Type B pancreatic cell (in vitro differentiated cells): ENCODE results near the gene PHYKPL. TPM values are rescaled to one million over a fixed set of nuclear protein-coding genes. Genes with fewer than 3 reads are reported as not detected.

Source experiments
- DNase-seq: peaks from one replicate; pipeline ENCODE4 v3.0.0; 2021; ENCODE audit warnings: mixed read lengths; ENCODE audit not compliant: unreplicated experiment; ENCODE audit errors: extremely low spot score
- H3K27ac Mint-ChIP-seq: 2 replicates; pipeline ENCODE4 v1.8.0; 2021; ENCODE audit warnings: mild to moderate bottlenecking, mixed read lengths
- H3K27me3 Mint-ChIP-seq: 2 replicates; pipeline ENCODE4 v1.8.0; 2021; ENCODE audit warnings: mixed read lengths
- H3K36me3 Mint-ChIP-seq: 2 replicates; pipeline ENCODE4 v1.8.0; 2021; ENCODE audit warnings: mixed read lengths
- H3K4me1 Mint-ChIP-seq: one replicate; pipeline ENCODE4 v1.8.0; 2021; ENCODE audit warnings: mixed read lengths; ENCODE audit not compliant: unreplicated experiment
- H3K4me3 Mint-ChIP-seq: 2 replicates; pipeline ENCODE4 v1.8.0; 2021; ENCODE audit warnings: mild to moderate bottlenecking, mixed read lengths
- H3K9me3 Mint-ChIP-seq: 2 replicates; pipeline ENCODE4 v1.8.0; 2021; ENCODE audit warnings: mixed read lengths
- CTCF ChIP-seq: fragments of 200-600 bp; sonication (generic); conservative IDR thresholded peaks from 2 replicates; pipeline ENCODE4 v1.5.0; 2021; ENCODE audit warnings: antibody characterized with exemption, mild to moderate bottlenecking
- total RNA-seq: library from RNA; stranded (reverse); gene quantifications from 2 replicates; pipeline ENCODE4 v1.2.1, GENCODE V29; 2021; ENCODE audit warnings: low replicate concordance

The PHYKPL gene
- total RNA-seq, 1 donor from 2014 or later, result 76.2 TPM

- Mint-ChIP-seq H3K36me3 (no peaks in the 10 kb centered on the region), H3K27ac (no peak overlapping the region), H3K9me3 (no peaks in the 10 kb centered on the region), H3K27me3 (no peaks in the 10 kb centered on the region), H3K4me3 (no peak overlapping the region), H3K4me1 (no peaks in the 10 kb centered on the region)
- no peak for DNase-seq
- no peak for TF ChIP-seq CTCF
Measured at GRCh38 chr5:178250263-178250662, 17.7 kb upstream of the PHYKPL start.

DNA sequence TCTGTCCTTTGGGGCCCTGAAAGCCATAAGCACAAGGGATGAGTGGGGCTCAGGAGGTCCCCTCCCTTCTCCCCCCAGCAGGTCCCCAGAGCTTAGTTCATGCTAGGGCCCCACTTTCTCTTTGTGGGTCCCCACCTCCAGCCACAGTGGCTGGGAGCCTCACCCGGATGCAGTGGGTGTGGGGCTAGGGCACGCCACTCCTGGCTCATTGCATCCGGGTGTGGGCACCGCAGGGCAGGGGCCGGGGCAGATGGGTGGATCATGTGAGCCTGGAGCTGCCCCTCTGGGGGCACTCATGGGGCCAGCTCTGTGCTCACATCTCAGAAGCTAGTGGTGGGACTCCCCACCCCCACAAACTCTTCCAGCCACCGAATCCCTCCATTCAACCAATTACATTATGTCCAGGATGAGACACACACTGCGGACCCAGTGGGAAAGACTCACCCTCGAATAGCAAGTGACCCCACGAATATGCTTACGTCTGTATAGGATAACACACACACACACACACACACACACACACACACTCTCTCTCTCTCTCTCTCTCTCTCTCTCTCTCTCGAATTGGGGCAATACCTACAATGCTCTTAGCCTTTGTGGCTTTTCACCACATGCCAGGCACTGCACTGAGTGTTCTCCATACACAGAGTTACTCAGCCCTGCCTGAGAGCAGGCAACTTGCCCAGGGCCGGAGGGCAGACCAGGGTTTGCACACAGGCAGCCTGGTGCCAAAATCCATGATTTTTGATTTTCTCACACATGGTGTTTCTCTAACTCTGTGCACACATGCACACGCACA is 16.8 kb upstream of the PHYKPL start:
- no peak for TF ChIP-seq CTCF
- DNase-seq, result no peak
- Mint-ChIP-seq H3K4me3 (no peak overlapping the region), H3K4me1 (no peaks in the 10 kb centered on the region), H3K9me3 (no peaks in the 10 kb centered on the region), H3K27me3 (no peaks in the 10 kb centered on the region), H3K27ac (no peak overlapping the region), H3K36me3 (no peaks in the 10 kb centered on the region)

GRCh38 chr5:178248750-178249149 is 16.1 kb upstream of the PHYKPL start:
- no peak for DNase-seq
- Mint-ChIP-seq H3K9me3 (no peaks in the 10 kb centered on the region), H3K27me3 (no peaks in the 10 kb centered on the region), H3K27ac (no peak overlapping the region), H3K4me1 (no peaks in the 10 kb centered on the region), H3K36me3 (no peaks in the 10 kb centered on the region), H3K4me3 (no peak overlapping the region)
- TF ChIP-seq CTCF, result no peak

GRCh38 chr5:178247481-178248456 is 15.2 kb upstream of the PHYKPL start:
- no peak for DNase-seq
- no peaks in the 10 kb centered on the region for H3K4me1 Mint-ChIP-seq
- no peaks in the 10 kb centered on the region for H3K27me3 Mint-ChIP-seq
- H3K4me3 Mint-ChIP-seq, result no peak overlapping the region
- H3K9me3 Mint-ChIP-seq, result no peaks in the 10 kb centered on the region
- H3K36me3 Mint-ChIP-seq, result no peaks in the 10 kb centered on the region
- H3K27ac Mint-ChIP-seq, result no peak overlapping the region
- no peak for TF ChIP-seq CTCF

GRCh38 chr5:178246624-178247279 is 14.2 kb upstream of the PHYKPL start:
- Mint-ChIP-seq H3K27ac (no peak overlapping the region), H3K9me3 (no peaks in the 10 kb centered on the region)

More at GRCh38 chr5:178246624-178247279, 14.2 kb upstream of the PHYKPL start:
- Mint-ChIP-seq H3K4me3 (no peak overlapping the region), H3K27me3 (peaks cover 3% of the 10 kb centered on the region), H3K36me3 (no peaks in the 10 kb centered on the region), H3K4me1 (no peaks in the 10 kb centered on the region)
- no peak for DNase-seq
- no peak for TF ChIP-seq CTCF
